ENCODE results near the gene ADCK2. TPM values are rescaled to one million over a fixed set of nuclear protein-coding genes. Genes with fewer than 3 reads are reported as not detected.
A peak's percentile ranks its signal among the peaks of the same experiment; 100 is the strongest.
"Not testable (repeated sequence)": the region's sequence is repeated elsewhere in the genome, so short reads cannot be mapped to it uniquely, and the experiment has no call there.

ADCK2 gene, protein sequence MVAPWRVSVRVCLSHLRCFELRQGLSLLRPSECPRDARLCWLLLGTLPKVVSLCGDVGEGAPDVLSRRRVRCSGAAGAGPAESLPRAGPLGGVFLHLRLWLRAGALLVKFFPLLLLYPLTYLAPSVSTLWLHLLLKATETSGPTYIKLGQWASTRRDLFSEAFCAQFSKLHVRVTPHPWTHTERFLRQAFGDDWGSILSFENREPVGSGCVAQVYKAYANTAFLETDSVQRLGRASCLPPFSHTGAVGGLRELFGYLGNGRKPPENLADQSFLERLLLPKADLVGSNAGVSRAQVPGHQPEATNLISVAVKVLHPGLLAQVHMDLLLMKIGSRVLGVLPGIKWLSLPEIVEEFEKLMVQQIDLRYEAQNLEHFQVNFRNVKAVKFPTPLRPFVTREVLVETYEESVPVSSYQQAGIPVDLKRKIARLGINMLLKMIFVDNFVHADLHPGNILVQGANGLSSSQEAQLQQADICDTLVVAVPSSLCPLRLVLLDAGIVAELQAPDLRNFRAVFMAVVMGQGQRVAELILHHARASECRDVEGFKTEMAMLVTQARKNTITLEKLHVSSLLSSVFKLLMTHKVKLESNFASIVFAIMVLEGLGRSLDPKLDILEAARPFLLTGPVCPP
- total RNA-seq, result 10 to 100 TPM; 12.6 to 15.4 TPM
- polyA plus RNA-seq, result 1 to 10 TPM; 3.2 to 9.6 TPM

DNA sequence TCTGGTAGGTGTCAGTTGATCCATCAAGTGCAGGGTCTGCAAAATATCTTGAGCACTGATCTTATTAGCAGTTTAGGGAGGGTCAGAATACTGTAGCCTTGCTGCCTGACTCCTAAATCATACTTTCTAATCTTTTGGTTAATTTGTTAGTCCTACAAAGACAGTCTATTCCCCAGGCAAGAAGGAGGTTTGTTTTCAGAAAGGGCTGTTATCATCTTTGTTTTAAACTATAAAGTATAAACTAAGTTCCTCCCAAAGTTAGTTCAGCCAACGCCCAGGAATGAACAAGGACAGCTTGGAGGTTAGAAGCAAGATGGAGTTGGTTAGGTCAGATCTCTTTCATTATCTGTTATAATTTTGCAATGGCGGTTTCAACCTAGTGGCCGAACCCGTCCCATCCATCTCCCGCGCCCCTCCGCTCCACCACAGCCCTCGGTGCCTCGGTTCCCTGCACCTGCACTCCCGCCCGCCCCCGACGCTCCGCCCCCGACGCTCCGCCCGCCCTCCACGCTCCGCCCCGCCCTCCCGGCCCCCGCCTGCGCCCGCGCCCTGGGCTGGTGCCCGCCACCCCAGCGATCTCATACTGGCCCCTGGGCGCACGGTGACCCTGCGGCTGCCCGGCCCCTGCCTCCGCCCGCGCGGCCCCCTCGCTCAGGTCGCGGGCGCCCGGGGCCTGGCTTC is at the start of gene ADCK2:
ADCK2 (plus strand) TSS at position 564 of the 681 bp plus-strand sequence. CDS start 386 bp downstream, outside the sequence.
- H3K27ac ChIP-seq (ENCODE audit: low read depth in 1 of 2, low read length in 2 of 2), result peak within 1 kb of the TSS; percentile 35 to 50
- no peak for TF ChIP-seq HNF4G (IDR thresholded peaks at IDR 0.05)
- peak within 1 kb of the TSS; percentile 50 to 96 (median 72) for H3K4me3 ChIP-seq (ENCODE audit: low read depth in 1 of 3, low read length in 3 of 3)
- H3K9ac ChIP-seq (ENCODE audit: low read depth in 1 of 2, low read length in 2 of 2), result peak within 1 kb of the TSS in 1 of 2 donors; percentile 12
- H3K9me3 ChIP-seq (ENCODE audit: control insufficient read depth in 4 of 4, low read length in 3 of 4), result no peaks in the 10 kb centered on the region
- peaks cover 2 to 21% (median 13%) of the 10 kb centered on the region in 4 donors for H3K4me1 ChIP-seq (ENCODE audit: control insufficient read depth in 4 of 4, insufficient read depth in 4 of 4, low read length in 3 of 4)
- no peaks in the 10 kb centered on the region for H3K27me3 ChIP-seq (ENCODE audit: control insufficient read depth in 4 of 4, insufficient read depth in 4 of 4, low read length in 3 of 4)
- 2% methylated on average over 41 of the region's 41 CpGs for WGBS
- H3K36me3 ChIP-seq (ENCODE audit: control insufficient read depth in 4 of 4, insufficient read depth in 3 of 4, low read depth in 1 of 4, low read length in 3 of 4), result no peaks in the 10 kb centered on the region
- peak; percentile 83 for DNase-seq (ENCODE audit: low spot score)

- Histone ChIP-seq H3K36me3 (ENCODE audit: control insufficient read depth in 4 of 4, insufficient read depth in 3 of 4, low read depth in 1 of 4, low read length in 3 of 4) (no peaks in the 10 kb centered on the region), H3K4me3 (ENCODE audit: low read depth in 1 of 3, low read length in 3 of 3) (no peak overlapping the region), H3K9ac (ENCODE audit: low read depth in 1 of 2, low read length in 2 of 2) (no peak overlapping the region), H3K27ac (ENCODE audit: low read depth in 1 of 2, low read length in 2 of 2) (peak overlapping the region; percentile 37 to 55), H3K9me3 (ENCODE audit: control insufficient read depth in 4 of 4, low read length in 3 of 4) (no peaks in the 10 kb centered on the region), H3K4me1 (ENCODE audit: control insufficient read depth in 4 of 4, insufficient read depth in 4 of 4, low read length in 3 of 4) (peaks cover 5 to 11% (median 9%) of the 10 kb centered on the region in 4 donors), H3K27me3 (ENCODE audit: control insufficient read depth in 4 of 4, insufficient read depth in 4 of 4, low read length in 3 of 4) (no peaks in the 10 kb centered on the region)
- 75% methylated on average over 6 of the region's 6 CpGs for WGBS
- no peak for DNase-seq (ENCODE audit: low spot score)
- TF ChIP-seq NR2F2 (IDR thresholded peaks at IDR 0.05) (peak; percentile 12), YY1 (IDR thresholded peaks at IDR 0.05) (no peak)
Observed at GRCh38 chr7:140623980-140624379, 48.8 kb upstream of the ADCK2 start.

- H3K4me3 ChIP-seq (ENCODE audit: low read depth in 1 of 3, low read length in 3 of 3), result no peak overlapping the region
- peaks cover 5 to 12% (median 9%) of the 10 kb centered on the region in 4 donors for H3K4me1 ChIP-seq (ENCODE audit: control insufficient read depth in 4 of 4, insufficient read depth in 4 of 4, low read length in 3 of 4)
- DNase-seq (ENCODE audit: low spot score), result no peak
- WGBS, result 88% methylated on average over 11 of the region's 11 CpGs
- TF ChIP-seq, protein P1, sequence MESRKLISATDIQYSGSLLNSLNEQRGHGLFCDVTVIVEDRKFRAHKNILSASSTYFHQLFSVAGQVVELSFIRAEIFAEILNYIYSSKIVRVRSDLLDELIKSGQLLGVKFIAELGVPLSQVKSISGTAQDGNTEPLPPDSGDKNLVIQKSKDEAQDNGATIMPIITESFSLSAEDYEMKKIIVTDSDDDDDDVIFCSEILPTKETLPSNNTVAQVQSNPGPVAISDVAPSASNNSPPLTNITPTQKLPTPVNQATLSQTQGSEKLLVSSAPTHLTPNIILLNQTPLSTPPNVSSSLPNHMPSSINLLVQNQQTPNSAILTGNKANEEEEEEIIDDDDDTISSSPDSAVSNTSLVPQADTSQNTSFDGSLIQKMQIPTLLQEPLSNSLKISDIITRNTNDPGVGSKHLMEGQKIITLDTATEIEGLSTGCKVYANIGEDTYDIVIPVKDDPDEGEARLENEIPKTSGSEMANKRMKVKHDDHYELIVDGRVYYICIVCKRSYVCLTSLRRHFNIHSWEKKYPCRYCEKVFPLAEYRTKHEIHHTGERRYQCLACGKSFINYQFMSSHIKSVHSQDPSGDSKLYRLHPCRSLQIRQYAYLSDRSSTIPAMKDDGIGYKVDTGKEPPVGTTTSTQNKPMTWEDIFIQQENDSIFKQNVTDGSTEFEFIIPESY (IDR thresholded peaks at IDR 0.05), result no peak
- no peak for TF ChIP-seq GABPA (IDR thresholded peaks at IDR 0.05 in 1 of 2, conservative IDR thresholded peaks at IDR 0.05 in 1 of 2)
- TF ChIP-seq, protein P2, sequence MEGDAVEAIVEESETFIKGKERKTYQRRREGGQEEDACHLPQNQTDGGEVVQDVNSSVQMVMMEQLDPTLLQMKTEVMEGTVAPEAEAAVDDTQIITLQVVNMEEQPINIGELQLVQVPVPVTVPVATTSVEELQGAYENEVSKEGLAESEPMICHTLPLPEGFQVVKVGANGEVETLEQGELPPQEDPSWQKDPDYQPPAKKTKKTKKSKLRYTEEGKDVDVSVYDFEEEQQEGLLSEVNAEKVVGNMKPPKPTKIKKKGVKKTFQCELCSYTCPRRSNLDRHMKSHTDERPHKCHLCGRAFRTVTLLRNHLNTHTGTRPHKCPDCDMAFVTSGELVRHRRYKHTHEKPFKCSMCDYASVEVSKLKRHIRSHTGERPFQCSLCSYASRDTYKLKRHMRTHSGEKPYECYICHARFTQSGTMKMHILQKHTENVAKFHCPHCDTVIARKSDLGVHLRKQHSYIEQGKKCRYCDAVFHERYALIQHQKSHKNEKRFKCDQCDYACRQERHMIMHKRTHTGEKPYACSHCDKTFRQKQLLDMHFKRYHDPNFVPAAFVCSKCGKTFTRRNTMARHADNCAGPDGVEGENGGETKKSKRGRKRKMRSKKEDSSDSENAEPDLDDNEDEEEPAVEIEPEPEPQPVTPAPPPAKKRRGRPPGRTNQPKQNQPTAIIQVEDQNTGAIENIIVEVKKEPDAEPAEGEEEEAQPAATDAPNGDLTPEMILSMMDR (IDR thresholded peaks at IDR 0.05; ENCODE audit: low read depth, low read length, missing input control), result no peak
- TF ChIP-seq, protein P3, sequence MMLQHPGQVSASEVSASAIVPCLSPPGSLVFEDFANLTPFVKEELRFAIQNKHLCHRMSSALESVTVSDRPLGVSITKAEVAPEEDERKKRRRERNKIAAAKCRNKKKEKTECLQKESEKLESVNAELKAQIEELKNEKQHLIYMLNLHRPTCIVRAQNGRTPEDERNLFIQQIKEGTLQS (IDR thresholded peaks at IDR 0.05), result no peak
- TF ChIP-seq RXRA (IDR thresholded peaks at IDR 0.05), result no peak
- TF ChIP-seq TAF1 (conservative IDR thresholded peaks at IDR 0.05), result no peak
- TF ChIP-seq SP1 (IDR thresholded peaks at IDR 0.05), result no peak
- no peak for TF ChIP-seq FOXA1 (IDR thresholded peaks at IDR 0.05)
- TF ChIP-seq, protein P4, sequence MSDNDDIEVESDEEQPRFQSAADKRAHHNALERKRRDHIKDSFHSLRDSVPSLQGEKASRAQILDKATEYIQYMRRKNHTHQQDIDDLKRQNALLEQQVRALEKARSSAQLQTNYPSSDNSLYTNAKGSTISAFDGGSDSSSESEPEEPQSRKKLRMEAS (IDR thresholded peaks at IDR 0.05), result no peak
- no peak for TF ChIP-seq HNF4G (IDR thresholded peaks at IDR 0.05)
- no peak for TF ChIP-seq JUND (IDR thresholded peaks at IDR 0.05)
- no peak for TF ChIP-seq YY1 (IDR thresholded peaks at IDR 0.05)
- TF ChIP-seq NR2F2 (IDR thresholded peaks at IDR 0.05), result no peak
- no peak for TF ChIP-seq FOXA2 (IDR thresholded peaks at IDR 0.05)
- no peak for TF ChIP-seq EGR1 (IDR thresholded peaks at IDR 0.05; ENCODE audit: low read depth in 2 of 2)
- no peaks in the 10 kb centered on the region for H3K9me3 ChIP-seq (ENCODE audit: control insufficient read depth in 4 of 4, low read length in 3 of 4)
- no peak overlapping the region for H3K9ac ChIP-seq (ENCODE audit: low read depth in 1 of 2, low read length in 2 of 2)
- no peaks in the 10 kb centered on the region for H3K27me3 ChIP-seq (ENCODE audit: control insufficient read depth in 4 of 4, insufficient read depth in 4 of 4, low read length in 3 of 4)
- H3K27ac ChIP-seq (ENCODE audit: low read depth in 1 of 2, low read length in 2 of 2), result peak overlapping the region; percentile 37 to 55
- H3K36me3 ChIP-seq (ENCODE audit: control insufficient read depth in 4 of 4, insufficient read depth in 3 of 4, low read depth in 1 of 4, low read length in 3 of 4), result no peaks in the 10 kb centered on the region
Observed at GRCh38 chr7:140624392-140625191, 48.2 kb upstream of the ADCK2 start.

GRCh38 chr7:140625192-140625558 is 47.6 kb upstream of the ADCK2 start:
- not testable (repeated sequence) for H3K36me3 ChIP-seq (ENCODE audit: control insufficient read depth in 4 of 4, insufficient read depth in 3 of 4, low read depth in 1 of 4, low read length in 3 of 4); H3K9me3 ChIP-seq (ENCODE audit: control insufficient read depth in 4 of 4, low read length in 3 of 4); H3K9ac ChIP-seq (ENCODE audit: low read depth in 1 of 2, low read length in 2 of 2); H3K27ac ChIP-seq (ENCODE audit: low read depth in 1 of 2, low read length in 2 of 2); H3K4me3 ChIP-seq (ENCODE audit: low read depth in 1 of 3, low read length in 3 of 3); DNase-seq (ENCODE audit: low spot score); H3K27me3 ChIP-seq (ENCODE audit: control insufficient read depth in 4 of 4, insufficient read depth in 4 of 4, low read length in 3 of 4)
- peaks cover 5 to 12% (median 9%) of the 10 kb centered on the region in 4 donors for H3K4me1 ChIP-seq (ENCODE audit: control insufficient read depth in 4 of 4, insufficient read depth in 4 of 4, low read length in 3 of 4)
- WGBS, result 92% methylated on average over 10 of the region's 10 CpGs

All from liver (tissue), 9 donors.